ENCODE measurements around the gene ZNF580.

The ZNF580 gene

DNA sequence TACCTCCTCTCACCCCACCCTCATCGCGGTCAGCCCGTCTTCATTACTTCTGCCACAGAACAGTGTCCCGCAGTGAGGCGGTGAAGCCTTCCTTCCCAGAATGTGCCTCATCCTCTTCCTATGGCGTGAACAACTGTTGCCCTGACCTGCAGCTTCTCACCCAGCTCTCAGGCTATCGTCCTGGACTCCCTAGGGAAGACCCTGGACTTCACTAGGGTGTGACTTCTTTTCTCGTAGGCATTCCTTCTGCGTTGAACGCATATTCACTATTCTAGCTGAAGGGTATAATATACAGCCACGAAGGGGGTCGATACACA, 34.4 kb upstream of the ZNF580 start:
- no peak for DNase-seq

DNA sequence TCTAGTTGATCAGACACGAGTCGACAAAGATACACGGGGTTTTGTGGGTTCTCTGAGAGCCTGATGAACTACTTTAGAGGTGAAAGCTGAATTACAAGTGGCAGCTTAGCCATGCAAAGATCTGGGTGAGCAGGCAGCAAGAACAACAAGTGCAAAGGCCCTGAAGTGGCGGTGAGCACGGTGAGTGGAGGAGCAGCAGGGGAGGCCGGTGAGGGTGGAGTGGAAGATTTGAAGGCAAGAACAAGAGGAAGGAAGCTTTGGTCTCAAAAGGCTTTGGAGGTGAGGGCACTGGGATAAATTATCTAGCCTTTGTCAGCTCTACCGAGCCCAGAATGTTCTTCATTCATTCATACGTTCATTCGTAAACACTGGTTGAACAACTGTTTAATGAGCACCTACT, 34.0 kb upstream of the ZNF580 start:
- no peak for DNase-seq

DNA sequence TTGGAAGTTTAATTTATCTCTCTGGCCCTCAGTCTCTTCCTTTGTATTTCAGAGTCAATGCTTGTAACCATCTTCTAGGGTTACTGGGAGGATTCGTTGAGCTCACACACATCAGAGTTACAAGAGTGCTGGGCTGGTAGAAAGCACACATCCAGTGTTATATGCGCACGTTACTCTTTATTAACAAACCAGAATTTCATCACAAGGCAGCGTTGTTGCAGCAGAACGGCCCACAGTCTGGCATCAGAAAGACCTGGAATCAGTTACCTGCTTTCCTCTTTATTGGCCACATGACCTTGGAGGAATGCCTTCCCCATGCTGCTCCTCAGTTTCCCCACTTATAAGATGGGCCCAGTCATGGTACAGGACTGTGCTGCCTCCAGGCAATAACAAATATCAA, 31.5 kb upstream of the ZNF580 start:
- DNase-seq, result no peak

DNA sequence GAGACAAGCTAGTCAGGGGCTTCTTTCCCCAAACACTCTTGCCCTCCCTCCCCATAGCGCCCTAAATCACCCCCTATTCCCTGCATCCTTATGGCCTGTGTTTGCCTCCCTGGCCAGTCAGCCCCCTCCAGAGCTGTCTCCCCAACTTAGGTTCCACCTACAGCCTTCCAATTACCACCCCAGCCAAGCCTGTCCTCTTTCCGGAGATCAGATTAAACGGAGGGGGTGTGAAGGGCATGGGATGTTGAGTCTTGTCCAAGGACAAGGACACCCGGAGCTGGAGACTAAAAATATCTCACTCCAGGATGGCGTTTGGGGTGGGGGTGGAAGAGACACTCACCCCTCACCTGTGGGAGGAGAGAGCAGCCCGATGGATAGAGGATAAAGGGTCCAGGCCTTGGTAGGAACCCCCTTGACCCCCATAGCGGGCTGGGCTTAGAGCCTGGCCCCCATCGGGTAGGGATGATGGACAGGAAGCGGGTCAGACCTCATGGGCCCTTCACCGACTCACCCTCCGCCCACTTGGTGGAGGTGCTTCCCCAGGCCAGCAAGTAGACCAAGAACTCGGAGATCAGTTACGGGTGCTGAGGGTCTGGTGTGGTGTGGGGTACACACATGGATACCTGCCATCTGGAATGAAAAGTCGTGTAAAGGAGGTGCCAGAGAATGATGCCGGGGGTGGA, 29.4 kb upstream of the ZNF580 start:
- no peak for DNase-seq

DNA sequence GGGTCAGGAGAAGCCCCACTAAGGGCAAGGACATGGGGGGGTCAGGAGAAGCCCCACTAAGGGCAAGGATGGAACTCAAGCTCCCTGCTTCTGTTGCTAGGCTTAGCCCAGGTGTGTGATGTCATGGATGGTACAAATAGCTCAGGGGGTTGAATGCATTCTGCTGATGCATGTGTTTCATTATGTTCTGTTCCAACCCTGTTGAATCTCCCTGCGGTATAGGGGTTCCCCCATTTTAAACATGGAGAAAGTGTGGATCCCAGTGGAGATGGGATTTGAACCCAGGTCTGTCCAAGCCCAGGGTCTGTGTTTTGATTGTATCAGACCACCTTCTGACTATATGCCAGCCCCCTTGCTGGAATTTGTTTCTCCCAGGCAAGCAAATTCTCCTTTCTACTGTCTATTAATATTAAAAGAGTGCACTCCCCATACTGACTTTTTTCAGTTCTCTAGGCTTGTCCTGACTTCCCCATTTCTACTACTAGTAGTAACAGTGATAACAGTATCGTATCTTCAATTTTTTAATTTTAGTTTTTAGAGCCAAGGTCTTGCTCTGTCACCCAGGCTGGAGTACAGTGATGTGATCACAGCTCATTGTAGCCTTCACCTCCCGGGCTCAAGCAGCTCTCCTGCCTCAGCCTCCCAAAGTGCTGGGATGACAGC, 28.7 kb upstream of the ZNF580 start:
- no peak for DNase-seq

DNA sequence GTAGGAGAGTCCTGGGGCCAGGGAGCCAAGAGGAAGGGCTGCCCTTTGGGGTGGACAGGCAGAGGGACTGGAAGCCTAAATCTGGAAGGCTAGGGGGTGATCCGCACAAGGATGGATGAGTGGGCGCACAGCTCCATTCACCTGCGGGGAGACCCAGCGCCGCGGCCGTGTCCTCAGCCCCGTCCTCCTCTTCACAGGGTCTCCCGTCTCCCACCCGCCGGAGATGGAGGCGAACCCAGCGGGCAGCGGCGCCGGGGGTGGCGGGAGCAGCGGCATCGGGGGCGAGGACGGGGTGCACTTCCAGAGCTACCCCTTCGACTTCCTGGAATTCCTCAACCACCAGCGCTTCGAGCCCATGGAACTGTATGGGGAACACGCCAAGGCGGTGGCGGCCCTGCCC, 27.4 kb upstream of the ZNF580 start:
- DNase-seq, result no peak

DNA sequence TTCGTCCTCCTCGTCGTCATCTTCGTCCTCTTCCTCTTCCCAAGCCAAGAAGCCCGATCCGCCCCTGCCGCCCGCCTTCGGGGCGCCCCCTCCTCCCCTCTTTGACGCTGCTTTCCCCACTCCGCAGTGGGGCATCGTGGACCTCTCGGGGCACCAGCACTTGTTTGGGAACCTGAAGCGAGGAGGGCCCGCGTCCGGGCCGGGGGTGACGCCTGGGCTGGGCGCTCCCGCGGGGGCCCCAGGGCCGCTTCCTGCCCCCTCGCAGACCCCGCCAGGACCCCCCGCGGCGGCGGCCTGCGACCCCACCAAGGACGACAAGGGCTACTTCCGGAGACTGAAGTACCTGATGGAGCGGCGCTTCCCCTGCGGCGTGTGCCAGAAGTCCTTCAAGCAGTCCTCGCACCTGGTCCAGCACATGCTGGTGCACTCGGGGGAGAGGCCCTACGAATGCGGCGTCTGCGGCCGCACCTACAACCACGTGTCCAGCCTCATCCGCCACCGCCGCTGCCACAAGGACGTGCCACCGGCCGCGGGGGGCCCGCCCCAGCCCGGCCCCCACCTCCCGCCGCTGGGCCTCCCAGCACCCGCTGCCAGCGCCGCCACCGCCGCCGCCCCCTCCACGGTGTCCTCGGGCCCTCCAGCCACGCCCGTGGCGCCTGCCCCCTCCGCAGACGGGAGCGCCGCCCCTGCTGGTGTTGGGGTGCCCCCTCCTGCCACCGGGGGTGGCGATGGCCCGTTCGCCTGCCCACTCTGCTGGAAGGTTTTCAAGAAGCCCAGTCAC, 26.7 kb upstream of the ZNF580 start:
- no peak for DNase-seq

DNA sequence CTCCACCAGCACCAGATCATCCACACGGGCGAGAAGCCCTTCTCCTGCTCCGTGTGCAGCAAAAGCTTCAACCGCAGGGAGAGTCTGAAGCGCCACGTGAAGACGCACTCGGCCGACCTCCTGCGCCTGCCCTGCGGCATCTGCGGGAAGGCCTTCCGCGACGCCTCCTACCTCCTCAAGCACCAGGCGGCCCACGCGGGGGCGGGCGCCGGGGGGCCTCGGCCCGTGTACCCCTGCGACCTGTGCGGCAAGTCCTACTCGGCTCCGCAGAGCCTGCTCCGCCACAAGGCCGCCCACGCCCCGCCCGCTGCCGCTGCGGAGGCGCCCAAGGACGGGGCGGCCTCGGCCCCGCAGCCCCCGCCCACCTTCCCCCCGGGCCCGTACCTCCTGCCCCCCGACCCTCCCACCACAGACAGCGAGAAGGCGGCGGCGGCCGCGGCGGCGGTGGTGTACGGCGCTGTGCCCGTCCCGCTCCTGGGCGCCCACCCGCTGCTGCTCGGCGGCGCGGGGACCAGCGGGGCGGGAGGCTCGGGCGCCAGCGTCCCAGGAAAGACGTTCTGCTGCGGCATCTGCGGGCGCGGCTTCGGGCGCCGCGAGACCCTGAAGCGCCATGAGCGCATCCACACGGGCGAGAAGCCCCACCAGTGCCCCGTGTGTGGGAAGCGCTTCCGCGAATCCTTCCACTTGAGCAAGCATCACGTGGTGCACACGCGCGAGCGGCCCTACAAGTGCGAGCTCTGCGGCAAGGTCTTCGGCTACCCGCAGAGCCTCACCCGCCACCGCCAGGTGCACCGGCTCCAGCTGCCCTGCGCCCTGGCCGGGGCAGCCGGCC, 25.9 kb upstream of the ZNF580 start:
- DNase-seq, result no peak

DNA sequence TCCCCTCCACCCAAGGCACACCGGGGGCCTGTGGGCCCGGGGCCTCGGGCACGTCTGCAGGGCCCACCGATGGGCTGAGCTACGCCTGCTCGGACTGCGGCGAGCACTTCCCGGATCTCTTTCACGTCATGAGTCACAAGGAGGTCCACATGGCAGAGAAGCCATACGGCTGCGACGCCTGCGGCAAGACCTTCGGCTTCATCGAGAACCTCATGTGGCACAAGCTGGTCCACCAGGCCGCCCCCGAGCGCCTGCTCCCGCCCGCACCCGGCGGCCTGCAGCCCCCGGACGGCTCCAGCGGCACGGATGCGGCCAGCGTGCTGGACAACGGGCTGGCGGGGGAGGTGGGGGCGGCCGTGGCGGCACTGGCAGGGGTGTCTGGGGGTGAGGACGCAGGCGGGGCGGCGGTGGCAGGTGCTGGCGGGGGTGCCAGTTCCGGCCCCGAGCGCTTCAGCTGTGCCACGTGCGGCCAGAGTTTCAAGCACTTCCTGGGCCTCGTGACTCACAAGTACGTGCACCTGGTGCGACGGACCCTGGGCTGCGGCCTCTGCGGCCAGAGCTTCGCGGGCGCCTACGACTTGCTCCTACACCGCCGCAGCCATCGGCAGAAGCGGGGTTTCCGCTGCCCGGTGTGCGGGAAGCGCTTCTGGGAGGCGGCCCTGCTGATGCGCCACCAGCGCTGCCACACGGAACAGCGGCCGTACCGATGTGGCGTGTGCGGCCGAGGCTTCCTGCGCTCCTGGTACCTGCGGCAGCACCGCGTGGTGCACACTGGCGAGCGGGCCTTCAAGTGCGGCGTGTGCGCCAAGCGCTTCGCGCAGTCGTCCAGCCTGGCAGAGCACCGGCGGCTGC, 25.0 kb upstream of the ZNF580 start:
- no peak for DNase-seq

DNA sequence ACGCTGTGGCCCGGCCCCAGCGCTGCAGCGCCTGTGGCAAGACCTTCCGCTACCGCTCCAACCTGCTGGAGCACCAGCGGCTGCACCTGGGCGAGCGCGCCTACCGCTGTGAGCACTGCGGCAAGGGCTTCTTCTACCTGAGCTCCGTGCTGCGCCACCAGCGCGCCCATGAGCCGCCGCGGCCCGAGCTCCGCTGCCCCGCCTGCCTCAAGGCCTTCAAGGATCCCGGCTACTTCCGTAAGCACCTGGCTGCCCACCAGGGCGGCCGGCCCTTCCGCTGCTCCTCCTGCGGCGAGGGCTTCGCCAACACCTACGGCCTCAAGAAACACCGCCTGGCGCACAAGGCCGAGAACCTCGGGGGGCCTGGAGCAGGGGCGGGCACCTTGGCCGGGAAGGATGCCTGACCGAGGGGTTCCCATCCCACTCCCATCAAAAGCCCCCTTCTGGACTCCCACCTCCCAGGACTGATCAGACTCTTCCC, 24.4 kb upstream of the ZNF580 start:
- DNase-seq, result no peak

DNA sequence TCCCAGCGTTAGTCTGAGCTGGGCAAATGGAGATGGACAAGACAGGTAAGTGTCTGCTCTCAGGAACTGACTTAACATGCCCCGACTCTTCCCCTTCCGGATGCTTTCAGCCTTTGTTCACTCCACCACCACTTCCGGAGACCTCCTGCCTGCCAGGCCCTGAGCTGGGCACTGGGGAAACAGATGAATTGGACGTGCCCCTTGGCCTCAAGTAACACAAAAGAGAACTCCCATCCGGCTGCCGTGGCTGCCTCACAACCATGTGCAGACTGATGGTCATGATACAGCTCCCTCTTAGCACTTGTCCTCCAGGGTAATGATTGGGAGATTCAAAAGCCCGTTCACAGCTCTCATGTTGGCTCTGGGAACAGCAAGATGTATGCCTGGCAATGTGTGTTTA, 23.4 kb upstream of the ZNF580 start:
- DNase-seq, result no peak

DNA sequence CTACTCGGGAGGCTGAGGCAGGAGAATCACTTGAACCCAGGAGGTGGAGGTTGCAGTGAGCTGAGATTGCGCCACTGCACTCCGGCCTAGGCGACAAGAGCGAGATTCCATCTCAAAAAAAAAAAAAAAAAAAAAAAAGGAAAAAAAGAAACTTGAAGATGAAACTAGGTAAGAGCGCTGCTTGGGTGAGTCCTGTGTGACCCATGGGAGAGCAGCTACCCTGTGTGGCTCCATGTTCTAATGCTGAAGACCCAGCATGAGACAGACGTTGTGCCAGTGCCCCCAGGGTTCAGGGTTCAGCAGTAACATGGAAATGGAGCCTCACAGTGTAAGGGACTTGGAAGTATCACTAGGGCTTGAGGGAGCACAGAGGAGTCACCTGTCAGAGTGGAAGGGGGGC, 22.4 kb upstream of the ZNF580 start:
- DNase-seq, result no peak

DNA sequence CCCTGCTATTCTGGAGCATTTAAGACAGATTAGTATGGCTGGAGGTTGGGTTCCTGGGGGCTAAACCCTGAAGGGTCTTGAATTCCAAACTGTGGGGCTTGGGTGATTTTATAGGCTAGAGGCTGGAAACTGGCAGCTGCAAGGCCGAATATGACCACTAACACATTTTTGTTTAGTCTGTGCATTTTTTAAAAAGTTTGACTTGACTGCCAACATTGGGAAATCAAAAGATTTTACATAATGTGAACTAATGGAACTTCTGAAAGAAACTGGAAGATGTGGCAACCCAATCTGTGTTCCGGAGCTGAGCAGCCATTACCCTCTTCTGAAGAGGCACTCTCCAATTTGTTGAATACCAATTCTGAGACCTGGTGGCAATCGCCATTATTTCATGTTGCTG, 21.5 kb upstream of the ZNF580 start:
- DNase-seq, result no peak

DNA sequence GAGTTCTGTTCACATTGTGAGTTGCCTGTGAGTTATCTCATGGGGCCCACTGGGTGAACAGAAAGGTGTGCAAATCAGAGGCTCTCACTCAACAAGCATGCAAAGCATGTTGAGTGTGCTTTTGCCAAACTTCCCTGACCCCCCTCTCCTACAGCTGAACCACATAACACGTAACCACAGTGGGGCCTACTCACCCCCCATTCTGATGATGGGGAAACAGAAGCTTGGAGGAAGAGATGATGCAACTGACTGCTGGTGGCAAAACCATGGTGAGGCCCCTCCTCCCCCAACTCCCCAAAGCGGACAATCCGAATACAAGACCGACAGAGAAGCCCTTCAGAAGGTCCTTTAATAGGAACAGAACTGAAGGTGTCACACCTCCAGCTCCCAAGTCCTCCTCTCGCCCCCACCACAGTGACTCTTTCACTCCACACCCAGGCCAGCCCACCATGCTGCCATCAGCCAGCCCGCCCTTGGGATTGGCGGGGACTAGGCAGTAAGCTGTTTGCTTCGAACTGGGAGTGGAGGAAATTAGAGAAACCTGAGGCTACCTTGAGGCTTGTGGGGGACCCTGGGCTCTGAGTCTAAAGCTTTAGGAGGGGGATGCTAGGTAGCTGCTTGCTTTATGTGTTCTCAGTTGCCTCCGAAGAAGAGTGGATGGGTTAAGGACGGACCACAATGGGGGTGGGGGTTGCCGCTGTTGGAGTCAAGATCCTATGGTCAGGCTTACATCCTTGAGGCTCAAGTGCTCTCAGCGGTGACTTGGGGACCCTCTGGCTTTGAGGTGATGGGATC, 20.2 kb upstream of the ZNF580 start:
- no peak for DNase-seq

DNA sequence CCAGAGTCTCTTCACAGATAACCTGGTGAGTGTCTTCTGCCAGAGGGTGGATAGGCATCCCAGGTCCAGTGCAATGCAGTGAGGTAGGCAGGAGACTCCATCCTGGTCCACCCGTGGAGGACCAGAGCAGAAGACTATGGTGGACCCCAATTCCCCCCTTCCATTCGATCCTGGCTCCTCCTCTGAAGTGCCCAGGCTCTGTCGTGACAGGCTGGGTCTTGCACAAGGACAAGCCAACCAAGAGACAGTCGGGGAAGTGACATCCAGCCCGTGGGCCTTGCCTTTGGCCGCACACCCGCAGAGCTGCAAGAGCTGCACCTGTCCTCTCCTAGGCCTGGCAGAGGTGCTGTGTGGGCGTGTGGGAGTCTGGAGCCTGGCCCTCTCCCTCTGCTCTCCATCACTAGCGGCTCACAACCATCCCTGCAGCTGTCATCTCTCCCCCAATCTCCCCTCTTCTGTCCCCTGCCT, 19.6 kb upstream of the ZNF580 start:
- no peak for DNase-seq

DNA sequence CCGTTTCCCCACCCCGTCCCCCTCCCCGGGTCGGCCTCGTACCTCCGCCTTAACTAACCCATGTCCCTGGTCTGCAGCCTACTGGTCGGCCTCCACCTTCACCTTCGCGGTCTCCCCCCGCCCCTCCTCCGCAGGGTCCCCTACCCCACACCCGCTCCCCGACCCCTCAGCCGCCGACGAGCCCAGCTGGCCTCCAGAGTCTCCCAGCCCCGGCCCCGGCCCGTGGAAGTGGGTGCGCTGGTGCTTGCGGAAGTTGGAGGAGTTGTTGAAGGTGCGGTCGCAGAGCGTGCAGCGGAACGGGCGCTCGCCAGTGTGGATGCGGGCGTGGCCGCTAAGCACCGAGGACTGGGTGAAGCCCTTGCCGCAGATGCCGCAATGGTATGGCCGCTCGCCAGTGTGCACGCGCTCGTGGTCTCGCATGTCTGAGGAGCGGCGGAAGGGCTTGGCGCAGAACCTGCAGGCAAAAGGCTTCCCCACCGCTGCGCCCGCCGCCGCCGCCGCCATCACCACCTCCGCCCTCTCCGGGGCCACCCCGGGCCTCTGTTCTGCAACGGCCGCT, 19.1 kb upstream of the ZNF580 start:
- DNase-seq, result no peak

DNA sequence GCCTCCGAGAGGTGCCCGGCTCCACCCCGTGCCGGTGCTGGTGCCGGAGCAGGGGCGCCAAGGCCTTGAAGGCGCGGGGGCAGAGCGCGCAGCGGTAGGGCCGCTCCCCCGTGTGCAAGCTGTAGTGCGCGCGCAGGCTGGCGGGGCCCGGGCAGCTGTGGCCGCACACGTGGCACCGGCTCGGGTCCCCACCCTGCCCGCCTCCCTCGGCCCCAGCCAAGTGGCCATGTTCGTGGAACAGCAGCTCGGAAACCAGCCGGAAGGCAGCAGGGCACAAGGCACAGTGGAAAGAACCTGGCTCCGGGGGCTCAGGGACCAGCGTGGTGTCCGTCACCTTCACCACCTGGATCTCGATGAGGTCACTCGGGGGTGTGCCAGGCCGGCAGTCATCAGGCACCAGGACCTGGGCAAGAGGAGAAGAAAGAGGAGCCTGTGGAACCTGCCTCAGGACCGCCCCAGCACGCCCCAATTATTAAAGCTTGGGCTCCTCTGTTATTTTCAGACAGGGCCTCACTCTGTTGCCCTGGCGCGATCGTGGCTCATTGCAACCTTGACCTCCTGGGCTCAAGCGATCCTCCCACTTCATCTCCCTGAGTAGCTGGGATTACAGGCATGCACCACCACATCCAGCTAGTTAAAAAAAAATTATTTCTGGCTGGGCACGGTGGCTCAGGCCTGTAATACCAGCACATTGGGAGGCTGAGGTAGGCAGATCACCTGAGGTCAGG, 18.4 kb upstream of the ZNF580 start:
- DNase-seq, result no peak

DNA sequence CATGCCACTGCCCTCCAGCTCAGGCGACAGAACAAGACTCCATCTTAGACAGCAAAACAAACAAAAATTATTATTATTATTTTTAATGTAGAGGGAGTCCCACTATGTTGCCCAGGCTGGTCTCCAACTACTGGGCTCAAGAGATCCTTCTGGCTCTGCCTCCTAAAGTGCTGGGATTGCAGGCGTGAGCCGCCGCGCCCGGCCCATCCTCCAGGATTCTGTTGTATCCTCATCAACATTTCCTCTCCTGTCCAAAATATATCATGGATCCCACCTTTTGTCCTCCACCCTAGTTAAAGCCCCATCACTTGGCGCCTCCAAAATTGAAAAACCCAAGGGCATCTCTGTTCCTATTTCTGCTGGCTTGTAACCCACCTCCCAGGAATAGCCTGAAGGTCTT, 17.7 kb upstream of the ZNF580 start:
- no peak for DNase-seq

DNA sequence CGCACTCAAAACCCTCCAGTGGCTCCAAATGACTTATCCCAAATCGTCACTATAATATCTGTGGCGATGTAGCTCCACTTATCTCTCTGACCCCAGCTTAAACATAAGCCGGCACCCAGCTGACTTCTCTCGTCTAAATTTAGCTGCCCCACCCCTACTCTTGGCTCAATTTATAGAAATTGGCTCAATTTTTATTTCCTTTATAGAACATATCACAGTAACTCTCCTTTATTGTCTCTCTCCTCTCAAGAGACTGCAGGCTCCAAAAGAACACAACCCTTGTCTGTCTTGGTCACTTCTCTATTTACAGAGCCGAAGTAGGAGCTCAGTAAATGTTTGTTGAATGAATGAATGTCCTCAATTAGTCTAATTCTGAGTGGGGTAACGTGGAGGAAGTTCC, 17.2 kb upstream of the ZNF580 start:
- DNase-seq, result no peak
